ENCODE results near the gene TRPC4.

DNA sequence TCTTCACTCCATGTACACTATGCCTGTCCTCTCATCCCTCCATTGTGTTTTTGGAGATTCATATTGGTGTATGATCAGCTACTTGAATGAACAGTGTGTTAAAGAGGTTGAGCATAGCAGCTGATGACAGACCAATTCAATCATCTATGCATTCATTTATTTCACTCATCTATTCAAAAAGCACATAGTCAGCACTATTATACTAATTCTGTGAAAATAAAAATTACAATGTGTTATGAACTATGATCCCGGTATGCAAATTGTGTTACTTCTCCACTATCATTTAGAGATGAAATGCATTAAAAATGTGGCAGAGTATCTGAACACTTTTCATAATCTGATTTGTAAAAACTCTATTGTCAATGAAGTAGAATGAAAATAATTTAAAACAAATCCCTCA, 5.9 kb downstream of the TRPC4 start:
- no peak for TF ChIP-seq CTCF (IDR thresholded peaks at IDR 0.05)
- TF ChIP-seq POLR2AphosphoS5 (IDR thresholded peaks at IDR 0.05): no peak
- no peak for TF ChIP-seq POLR2A (IDR thresholded peaks at IDR 0.05; ENCODE audit: low read depth)
- no peak for TF ChIP-seq EP300 (IDR thresholded peaks at IDR 0.05)

Measured in esophagus muscularis mucosa (tissue), 4 donors.